ENCODE data around the gene PLEKHH3.

PLEKHH3 gene

GRCh38 chr17:42676424-42677011 is at the start of gene PLEKHH3:
Gene PLEKHH3, minus strand, starts transcription at chr17:42676994. Its CDS starts 431 bp downstream, at chr17:42676563.
- DNase-seq = no peak

GRCh38 chr17:42725143-42725542 is 48.3 kb upstream of the PLEKHH3 start:
- no peak for DNase-seq

GRCh38 chr17:42723636-42724035 is 46.8 kb upstream of the PLEKHH3 start:
- no peak for DNase-seq

GRCh38 chr17:42720996-42721583 is 44.3 kb upstream of the PLEKHH3 start:
- DNase-seq = no peak

GRCh38 chr17:42709561-42709960 is 32.8 kb upstream of the PLEKHH3 start:
- DNase-seq = no peak

- no peak for DNase-seq
Observed at GRCh38 chr17:42708588-42708987, 31.8 kb upstream of the PLEKHH3 start.

- DNase-seq = no peak
Observed at GRCh38 chr17:42706732-42707131, 29.9 kb upstream of the PLEKHH3 start.

- no peak for DNase-seq
Observed at GRCh38 chr17:42704837-42705494, 28.2 kb upstream of the PLEKHH3 start.

- no peak for DNase-seq
Observed at GRCh38 chr17:42704490-42704836, 27.7 kb upstream of the PLEKHH3 start.

- DNase-seq = no peak
Observed at GRCh38 chr17:42702446-42702845, 25.7 kb upstream of the PLEKHH3 start.

- no peak for DNase-seq
Observed at GRCh38 chr17:42700586-42701289, 23.9 kb upstream of the PLEKHH3 start.

GRCh38 chr17:42699415-42699740 is 22.6 kb upstream of the PLEKHH3 start:
- no peak for DNase-seq

- no peak for DNase-seq
Observed at GRCh38 chr17:42698736-42699414, 22.1 kb upstream of the PLEKHH3 start.

- DNase-seq = no peak
Observed at GRCh38 chr17:42697108-42697811, 20.5 kb upstream of the PLEKHH3 start.

- no peak for DNase-seq
Observed at GRCh38 chr17:42695500-42695899, 18.7 kb upstream of the PLEKHH3 start.

GRCh38 chr17:42694524-42694923 is 17.7 kb upstream of the PLEKHH3 start:
- no peak for DNase-seq

GRCh38 chr17:42692489-42692888 is 15.7 kb upstream of the PLEKHH3 start:
- DNase-seq = no peak

- no peak for DNase-seq
Observed at GRCh38 chr17:42691021-42691545, 14.3 kb upstream of the PLEKHH3 start.

- DNase-seq = no peak
Observed at GRCh38 chr17:42690596-42690995, 13.8 kb upstream of the PLEKHH3 start.

- no peak for DNase-seq
Observed at GRCh38 chr17:42687707-42688320, 11.0 kb upstream of the PLEKHH3 start.

- no peak for DNase-seq
Observed at GRCh38 chr17:42686520-42687128, 9.8 kb upstream of the PLEKHH3 start.

GRCh38 chr17:42685831-42686230 is 9.0 kb upstream of the PLEKHH3 start:
- DNase-seq = no peak

Data from activated CD4-positive, alpha-beta T cell treated with anti-CD3 and anti-CD28 coated beads for 1 hour (primary cell).